GM12874 (cell line): ENCODE measurements around the gene GATD1.

ENCODE experiments used
- CTCF ChIP-seq: IDR thresholded peaks from 2 replicates; pipeline ENCODE4 v1.5.1; 2011; ENCODE audit warnings: low read depth, mild to moderate bottlenecking, control low read depth, low read length, moderate library complexity; ENCODE audit not compliant: insufficient read depth

Gene GATD1

GRCh38 chr11:777288-778255 is at the start of gene GATD1:
Gene GATD1 (minus strand): TSS chr11:777487. CDS start chr11:777462, 25 bp downstream.
- TF ChIP-seq CTCF = no peak

- TF ChIP-seq CTCF = no peak
Measured at GRCh38 chr11:826836-827145, 49.5 kb upstream of the GATD1 start.

- no peak for TF ChIP-seq CTCF
Measured at GRCh38 chr11:826227-826621, 48.9 kb upstream of the GATD1 start.

- TF ChIP-seq CTCF = no peak
Measured at GRCh38 chr11:825366-826226, 48.3 kb upstream of the GATD1 start.

GRCh38 chr11:824942-825341 is 47.7 kb upstream of the GATD1 start:
- TF ChIP-seq CTCF = no peak

- no peak for TF ChIP-seq CTCF
Measured at GRCh38 chr11:824292-824880, 47.1 kb upstream of the GATD1 start.
